HG02884 (cell line): Measurements from ENCODE around the gene THADA.
"Not testable (repeated sequence)": the region's sequence is repeated elsewhere in the genome, so short reads cannot be mapped to it uniquely, and the experiment has no call there.

Experiments
- ATAC-seq: cut with Tn5 transposase; IDR thresholded peaks from one replicate; pipeline ENCODE4 v1.9.1; 2021; ENCODE audit warnings: mild to moderate bottlenecking, moderate library complexity; ENCODE audit not compliant: unreplicated experiment

The THADA gene

DNA sequence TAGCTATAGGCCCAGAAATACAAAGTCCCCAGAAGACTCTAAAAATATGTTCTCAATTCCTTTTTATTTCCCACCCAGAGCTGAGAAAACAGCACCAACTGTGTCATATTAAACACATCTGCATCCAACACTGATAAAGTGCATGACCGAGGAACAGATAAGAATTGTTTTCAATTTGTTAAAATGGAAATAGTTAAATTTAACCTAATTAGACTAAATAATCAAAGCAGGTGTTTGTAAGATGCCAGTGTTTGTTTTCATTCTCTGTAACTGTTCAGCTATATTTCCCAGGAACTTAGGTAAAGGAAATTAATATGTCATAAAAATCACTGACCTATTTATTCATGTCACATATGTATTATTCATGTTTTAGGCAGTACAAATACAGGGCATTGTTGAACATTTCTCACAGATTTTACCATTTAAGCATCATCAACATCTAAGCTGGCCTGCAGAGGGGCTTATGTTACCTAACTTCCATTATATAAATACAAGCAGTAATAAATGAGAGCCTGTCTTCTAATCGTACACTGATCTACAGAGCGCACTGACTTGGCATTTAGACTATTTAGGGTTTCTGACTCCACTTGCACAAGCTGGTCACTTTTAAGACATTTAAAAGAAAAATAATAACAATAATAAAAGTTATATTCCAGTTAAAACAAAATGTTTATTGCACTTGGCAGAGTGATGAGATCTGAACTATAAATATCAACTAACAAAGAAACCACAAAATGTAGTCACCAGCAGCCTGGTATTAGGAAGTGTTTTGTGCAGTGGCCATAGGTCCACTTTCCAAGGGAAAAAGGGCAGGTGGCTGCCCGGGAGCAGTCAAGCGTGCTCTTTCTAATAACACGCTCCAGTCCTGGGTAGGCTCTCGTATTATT lies 282.8 kb downstream of the THADA start:
- ATAC-seq = no peak

DNA sequence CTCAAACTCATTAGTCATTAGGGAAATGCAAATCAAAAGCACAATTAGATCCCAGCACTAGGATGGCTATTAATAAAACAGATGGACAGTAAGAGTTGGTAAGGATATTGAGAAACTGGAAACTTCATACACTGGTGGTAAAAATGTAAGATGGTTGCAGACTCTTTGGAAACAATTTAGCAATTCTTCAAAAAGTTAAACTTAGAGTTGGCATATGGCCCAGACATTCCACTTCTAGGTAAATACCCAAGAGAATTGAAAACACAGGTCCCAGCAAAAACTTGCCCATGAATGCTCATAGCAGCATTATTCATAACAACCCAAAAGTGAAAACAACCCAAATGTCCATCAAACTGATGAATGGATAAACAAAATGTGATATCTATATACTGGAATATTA lies 284.6 kb downstream of the THADA start:
- no peak for ATAC-seq

DNA sequence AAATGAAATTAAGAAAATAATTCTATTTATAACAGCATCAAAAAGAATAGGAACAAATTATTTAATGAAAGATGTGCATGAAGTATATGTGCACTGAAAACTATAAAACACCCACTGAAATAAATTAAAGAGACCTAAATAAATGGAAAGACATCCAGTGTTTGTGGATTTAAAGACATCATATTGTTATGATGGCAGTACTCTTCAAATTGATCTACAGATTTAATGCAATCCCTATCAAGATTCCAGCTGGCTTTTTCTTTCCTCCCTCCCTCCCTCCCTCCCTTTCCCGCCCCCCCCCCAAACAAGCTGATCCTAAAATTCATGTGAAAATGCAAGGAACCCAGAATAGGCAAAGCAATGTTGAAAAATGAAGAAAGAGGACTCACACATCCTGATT lies 285.9 kb downstream of the THADA start:
- no peak for ATAC-seq

DNA sequence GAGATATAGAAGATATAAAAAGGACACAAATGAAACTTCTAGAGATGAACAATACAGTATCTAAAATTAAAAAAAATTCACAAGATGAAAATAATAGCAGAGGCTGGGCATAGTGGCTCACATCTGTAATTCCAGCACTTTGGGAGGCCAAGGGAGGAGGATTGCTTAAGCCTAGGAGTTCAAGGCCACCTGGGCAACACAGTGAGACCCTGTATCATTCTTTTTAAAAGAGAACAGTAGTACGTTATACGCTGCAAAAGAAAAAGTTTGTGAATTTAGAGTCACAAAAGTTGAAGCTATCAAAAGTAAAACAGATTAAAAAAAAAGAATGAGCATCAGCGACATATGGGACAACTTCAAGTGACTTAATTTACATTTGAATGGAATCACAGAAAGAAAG lies 287.9 kb downstream of the THADA start:
- no peak for ATAC-seq

DNA sequence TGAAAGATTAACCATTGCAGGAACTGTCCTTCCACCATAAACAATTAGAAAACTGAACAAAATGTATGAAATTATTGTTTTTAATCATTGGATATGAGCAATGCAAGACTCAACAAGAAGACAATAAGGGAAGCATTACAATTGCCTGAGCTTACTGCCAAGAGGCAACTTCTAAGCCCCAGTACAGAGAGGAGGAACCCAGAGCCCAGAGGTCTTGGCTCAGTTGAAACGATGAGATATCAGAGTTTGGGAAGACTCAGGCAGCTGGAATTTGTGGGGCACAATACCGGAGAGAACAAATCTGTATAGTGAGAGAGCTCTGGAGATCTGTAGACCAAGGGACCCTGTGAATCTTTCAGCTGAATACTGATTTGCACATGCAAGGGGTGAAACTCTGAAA lies 288.8 kb downstream of the THADA start:
- ATAC-seq = no peak

DNA sequence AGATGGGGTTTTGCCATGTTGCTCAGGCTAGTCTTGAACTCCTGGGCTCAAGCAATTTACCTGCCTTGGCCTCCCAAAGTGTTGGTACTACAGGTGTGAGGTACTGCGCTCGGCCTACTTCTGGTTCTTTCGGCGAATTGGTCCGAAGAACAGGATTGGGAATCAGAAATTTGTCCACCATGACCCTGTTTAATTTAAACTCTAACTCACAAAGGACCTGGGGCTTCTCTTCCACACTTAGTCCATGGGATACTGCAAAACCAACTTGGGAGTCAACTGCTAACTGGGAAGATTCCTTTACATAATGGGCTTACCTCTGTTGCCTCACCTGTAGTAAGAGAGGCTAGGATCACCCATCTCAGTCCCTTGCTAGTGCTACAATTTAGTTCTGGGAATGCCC lies 289.6 kb downstream of the THADA start:
- ATAC-seq = no peak

DNA sequence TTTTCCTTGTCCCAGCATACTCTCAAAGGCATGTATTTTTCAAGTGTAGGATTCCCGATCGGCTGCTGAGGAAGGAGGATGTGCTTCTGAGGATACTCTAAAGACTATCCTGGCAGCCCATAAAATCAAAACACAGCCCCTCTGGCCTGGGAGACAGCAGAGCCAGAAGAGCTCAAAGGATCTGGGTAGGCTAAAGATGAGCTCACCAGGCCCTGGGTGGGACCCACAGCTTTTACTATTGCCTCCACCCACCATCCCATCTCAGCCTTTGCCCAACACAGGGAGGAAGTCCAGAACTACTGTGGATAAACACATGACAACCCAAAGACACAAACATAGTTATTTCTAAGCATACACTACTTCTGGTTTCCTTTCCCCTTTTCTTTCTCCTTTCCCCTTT lies 290.3 kb downstream of the THADA start:
- no peak for ATAC-seq

DNA sequence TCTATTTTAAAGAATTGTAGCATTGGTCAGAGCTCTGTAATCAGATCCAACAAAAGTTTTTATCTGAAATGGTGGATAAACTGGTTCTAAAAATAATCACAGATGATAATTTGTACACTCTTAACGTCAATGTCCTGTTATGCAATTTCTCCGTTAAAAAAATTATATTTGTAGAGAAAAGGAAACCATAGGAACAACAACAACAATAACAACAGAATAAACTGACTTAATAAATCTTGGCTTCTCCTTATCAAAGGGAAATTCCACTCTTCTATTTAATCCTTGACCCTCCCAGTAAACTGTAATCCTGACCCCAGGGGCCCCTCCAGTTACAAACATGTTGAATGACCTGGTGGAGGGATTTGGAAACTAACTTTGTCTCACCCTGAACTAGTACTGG lies 290.8 kb downstream of the THADA start:
- no peak for ATAC-seq

DNA sequence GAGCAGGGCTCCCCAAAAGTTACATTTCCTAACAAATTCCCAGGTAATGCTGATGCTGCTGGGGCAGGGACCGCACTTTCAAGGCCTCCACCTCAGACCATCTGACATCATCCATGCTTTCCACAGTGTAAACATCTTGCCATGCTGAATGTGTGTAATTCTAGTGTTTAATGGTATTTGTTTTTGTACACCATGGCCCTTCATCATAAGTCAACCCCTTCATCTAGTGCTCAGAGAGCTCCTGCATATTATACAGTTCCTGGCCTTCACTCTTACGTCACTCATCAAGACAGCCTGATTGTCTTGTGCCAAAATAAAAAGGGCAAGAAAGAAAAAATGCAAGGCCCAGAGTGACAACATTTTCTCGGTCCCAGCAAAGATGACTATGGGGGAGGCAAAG lies 291.9 kb downstream of the THADA start:
- ATAC-seq = no peak

DNA sequence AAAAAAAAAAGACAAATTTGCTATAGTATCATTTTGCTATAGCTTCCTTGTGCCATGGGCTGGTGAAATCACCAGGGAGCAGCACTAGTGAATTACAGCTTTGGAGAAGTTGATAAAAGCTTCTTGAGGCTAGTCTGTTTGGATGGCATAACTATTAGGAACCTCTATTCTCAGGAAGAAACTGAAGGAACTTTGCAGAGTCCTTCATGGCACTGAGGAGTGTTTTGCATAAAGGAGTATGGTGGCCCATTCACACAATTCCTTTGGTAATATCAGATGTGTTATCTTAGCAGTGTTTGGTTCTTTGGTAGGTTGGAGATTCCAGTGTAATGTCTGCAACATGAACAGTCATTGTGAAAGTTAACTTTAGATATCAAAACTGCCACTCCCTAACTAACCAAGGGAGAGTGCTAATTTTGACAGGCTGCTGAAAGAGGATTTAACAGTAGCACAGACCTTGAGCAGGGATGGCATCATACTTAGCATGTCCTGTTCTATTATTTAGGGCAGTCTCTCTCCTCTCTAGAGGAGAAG lies 292.8 kb downstream of the THADA start:
- no peak for ATAC-seq

DNA sequence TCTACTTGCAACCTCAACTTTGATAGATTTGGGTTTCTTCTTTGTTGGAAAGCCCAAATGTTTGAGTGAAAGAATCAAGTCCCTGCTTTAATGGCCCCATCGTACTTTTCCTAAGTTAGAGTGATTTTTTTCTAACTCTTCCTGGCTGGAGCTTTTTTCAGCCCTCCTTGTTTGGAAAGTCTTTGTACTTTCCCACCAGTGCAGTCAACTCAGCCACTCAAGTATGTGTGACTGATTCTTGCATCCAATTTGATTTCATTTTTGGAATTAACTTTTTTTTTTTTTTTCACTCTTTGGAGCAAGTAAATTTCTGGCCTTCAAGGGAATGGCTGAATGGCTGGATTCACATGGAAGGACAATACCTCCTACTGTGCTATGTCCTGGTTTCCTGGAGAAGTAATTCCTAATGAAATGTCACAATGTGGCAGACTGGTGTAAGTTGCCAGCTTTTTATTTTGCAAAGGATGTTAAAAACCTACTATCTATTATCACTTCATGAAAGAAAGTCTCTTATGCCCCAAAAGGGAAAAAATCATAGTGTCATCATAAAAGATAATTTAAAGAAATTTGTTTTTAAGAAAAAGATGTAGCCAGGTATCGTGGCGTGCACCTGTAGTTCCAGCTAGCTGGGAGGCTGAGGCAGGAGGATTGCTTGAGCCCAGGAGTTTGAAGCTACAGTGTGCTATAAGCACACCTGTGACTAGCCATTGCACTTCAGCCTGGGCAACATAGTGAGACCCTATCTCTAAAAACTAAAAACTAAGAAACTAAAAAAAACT lies 293.5 kb downstream of the THADA start:
- no peak for ATAC-seq

DNA sequence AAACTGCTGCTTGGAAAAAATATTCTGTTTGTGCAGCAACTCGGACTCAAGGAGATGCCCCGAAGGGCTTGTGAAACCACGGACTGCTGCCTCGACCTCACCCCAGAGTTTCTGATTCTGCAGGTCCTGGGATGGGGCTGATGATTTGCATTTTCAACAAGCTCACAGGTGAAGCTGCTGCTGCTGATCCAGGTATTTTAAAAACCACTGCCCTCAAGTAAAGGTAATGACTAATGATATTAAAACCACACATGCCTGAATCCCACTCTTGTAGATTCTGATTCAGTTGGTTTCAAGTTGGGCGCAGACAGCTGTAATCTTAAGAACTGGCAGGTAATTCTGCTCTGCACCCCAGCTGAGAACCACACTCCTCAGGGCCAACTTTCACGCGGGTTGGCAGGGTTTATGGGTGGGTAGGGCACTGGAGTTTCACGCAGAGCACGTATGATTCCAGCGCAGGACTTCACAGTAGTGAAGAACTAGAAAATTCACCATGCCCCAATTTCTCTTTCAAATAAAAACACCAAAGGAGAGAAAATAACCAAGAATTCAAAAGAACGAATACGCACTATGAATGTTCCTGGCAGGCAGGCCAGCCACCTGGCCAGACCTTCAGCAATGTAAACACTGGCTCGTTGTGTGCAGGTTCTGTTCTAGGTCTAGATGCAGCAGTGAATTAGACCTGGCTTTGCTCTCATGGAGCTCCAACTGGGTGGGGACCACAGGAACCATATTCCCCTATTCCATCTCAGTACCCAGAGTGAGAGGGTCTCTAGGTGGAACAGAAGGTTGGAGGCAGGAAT lies 294.9 kb downstream of the THADA start:
- no peak for ATAC-seq

DNA sequence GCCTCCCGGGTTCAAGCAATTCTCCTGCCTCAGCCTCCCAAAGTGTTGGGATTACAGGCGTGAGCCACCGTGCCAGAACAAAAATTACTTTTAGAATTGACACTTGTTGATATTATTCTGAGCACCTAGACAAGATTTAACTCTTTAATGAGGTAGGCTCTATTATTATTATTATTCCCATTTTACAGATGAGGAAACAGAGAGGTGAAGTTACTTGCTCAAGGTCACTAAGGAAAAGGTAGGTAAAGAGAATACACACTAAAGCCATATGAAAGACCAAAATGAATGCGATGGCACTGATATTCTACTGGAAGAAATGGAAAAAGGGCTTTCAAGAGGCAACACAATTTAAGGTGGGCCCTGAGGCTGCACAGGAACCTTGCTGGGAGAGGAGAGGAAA lies 295.6 kb downstream of the THADA start:
- ATAC-seq = no peak

DNA sequence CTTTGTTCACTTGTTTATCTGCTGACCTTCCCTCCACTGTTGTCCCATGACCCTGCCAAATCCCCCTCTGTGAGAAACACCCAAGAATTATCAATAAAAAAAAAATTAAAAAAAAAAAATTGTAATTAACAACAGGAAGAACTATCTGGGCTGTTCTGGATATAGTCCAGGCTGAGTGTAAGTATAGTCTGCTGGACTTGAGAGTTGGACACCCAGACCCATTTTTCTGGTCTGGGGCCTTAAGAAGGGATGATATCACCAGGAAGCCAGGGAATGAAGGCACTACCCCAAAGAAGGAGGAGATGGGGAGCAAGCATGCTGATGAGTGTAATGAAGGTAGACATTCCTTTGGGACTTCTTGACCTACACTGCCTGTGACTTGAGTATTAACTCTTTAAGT lies 297.3 kb downstream of the THADA start:
- no peak for ATAC-seq

DNA sequence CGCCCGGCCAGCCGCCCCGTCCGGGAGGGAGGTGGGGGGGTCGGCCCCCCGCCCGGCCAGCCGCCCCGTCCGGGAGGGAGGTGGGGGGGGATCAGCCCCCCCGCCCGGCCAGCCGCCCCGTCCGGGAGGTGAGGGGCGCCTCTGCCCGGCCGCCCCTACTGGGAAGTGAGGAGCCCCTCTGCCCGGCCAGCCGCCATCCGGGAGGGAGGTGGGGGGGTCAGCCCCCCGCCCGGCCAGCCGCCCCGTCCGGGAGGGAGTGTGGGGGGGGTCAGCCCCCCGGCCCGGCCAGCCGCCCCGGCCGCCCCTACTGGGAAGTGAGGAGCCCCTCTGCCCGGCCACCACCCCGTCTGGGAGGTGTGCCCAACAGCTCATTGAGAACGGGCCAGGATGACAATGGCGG lies 298.1 kb downstream of the THADA start:
- not testable (repeated sequence) for ATAC-seq

DNA sequence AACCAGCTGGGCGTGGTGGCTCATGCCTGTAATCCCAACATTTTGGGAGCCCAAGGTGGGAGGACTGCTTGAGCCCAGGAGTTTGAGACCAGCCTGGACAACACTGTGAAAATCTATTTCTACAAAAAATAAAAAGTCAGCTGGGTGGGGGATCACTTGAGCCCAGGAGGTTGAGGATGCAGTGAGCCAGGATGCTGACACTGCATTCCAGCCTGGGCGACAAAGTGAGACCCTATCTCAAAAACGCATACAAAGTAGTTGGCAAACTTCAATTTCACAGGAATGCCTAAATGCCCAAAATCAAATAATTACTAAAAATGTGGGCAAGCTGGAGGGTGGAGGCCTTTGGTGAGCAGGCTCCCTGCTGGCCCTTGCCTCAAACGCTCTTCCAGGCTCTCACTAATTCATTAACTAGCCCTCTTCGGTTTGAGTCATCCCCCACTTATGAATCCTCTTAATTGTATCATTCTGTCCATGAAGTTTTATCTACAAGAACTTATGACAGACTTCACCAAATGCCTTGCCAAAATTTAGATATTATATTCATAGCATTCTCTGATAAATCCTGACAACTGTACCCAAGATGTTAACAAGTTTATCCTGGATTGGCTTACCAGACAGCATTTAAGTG lies 300.8 kb downstream of the THADA start:
- no peak for ATAC-seq

DNA sequence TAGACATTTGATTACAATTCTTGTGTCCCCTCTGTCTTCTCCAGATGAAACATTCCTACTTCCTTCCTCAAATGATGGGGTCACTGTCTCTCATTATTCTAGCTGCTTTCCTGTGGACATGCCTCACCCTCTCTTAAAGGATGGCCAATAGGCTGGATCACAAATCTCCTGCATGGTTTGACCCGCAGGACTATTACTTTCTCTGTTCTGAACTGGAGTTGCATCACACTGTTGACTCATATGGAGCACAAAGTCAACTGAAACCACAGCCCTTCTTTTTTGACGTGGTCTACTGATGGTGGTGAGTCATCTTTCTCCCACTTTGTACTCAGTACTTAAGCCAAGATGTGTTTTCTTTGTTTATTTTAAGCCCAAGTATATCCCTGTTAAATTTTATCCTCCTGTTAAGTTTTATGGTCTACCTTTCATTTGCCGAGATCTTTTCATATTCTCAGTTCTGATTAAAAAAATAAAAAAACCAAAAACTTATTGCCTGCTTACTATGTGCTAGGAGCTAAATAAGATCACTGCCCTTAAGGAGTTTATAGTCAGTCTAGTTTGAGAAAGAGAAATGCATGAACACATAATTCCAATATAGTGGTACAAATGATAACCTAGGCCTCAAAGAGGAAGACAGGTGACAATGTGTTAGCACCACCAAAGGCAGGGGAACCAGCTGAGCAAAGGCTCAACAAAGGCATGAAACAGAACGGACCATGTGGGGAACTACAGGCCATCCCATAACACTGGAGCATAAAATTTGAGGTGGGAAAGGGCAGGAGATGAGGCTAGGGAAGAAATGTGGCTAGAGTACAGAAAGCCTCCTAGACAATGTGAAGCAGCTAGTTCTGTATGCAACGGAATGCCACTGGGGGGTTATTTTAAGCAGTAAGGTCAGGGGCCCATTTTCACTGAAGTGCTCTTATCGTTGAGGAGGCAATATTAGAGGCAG lies 301.8 kb downstream of the THADA start:
- peak; percentile 100 for ATAC-seq

DNA sequence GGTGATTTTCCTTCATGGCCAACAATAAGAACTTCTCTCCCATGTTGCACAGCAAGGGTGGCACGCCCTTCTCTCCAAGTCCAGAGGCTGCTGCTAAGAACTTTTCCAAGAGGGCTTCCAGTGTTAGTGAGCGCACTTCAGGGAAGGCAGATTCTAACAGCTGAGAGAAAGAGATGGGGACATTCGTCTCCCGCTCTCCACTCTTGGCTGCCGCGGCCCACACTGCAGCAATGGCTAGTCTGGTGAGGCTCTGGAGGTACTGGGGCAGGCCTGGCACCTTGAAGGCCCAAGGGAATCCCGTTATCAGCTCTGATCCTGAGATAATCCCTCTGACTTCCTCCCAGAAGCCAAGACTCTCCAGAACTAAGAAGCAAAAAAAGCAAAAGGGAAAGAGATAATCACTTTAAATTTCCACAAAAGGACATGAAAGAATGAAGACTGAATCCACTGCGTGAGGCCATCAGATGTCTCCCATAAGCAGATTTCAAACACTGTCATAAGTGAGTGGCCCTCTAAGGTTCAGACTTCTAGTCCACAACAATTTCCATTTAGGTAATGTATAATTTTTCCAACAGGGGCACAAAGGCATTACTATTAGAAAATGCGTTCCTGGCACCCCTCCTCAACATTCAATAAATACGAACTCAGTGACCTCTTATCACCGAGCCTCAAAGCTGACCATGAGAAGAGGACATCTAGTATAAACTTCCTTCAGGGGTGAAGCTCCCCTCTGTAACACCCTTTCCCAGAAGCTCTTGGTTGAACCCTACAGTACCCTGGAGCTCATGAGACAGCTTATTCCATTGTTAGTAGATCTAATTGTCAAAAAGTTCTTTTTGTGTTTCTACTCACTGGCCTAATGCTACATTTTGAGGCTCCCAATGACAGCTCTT lies 302.7 kb downstream of the THADA start:
- ATAC-seq = no peak

DNA sequence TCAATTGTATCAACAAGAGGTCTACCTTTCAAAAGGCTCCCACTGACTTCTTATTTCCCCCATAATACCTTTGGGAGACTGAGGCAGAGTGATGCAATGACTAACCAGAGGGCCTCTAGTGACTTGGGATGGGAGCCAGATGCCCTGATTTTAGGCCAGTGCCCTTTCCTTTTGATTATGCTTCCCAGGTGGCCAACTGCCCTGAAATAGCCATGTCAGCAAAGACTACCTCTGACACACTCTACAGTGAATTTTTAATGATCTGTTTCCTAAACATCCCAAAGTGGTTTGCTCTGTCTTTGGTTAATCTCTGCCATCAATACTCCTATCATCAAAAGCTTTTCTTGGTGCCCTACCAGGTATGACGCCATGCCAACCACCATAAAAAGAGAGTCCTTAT lies 303.5 kb downstream of the THADA start:
- ATAC-seq = no peak
